Stimulated activated CD8-positive, alpha-beta memory T cell treated with anti-CD3 and anti-CD28 coated beads, Interleukin-4, amount 100 ng/mL, for 1 hour (primary cell): ENCODE measurements around the gene IL6ST.
"Not testable (repeated sequence)": the region's sequence is repeated elsewhere in the genome, so short reads cannot be mapped to it uniquely, and the experiment has no call there.

ENCODE experiments used
- DNase-seq, 2 donors: peaks; one replicate each; pipeline ENCODE4 v3.0.0-alpha.2; 2020; ENCODE audit warnings: low read depth in 2 of 2, low spot score in 1 of 2

Gene IL6ST

DNA sequence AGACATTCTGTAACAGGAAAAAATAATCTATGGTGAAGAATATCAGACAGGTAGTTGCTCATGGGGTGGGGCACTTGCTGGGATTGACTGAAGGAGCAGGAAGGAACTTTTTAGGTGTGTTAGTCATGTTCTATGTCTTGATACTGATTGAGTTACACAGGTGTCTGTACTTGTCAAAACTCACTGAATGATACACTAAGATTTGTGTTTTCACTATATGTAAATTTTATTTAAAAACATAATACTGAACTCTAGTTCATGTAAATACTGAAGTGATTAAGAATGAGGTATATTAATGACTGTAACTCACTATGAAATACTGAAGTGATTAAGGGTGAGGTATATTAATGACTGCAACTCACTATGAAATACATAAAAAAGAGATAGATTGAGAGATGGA, 28.5 kb downstream of the IL6ST start:
- no peak for DNase-seq

DNA sequence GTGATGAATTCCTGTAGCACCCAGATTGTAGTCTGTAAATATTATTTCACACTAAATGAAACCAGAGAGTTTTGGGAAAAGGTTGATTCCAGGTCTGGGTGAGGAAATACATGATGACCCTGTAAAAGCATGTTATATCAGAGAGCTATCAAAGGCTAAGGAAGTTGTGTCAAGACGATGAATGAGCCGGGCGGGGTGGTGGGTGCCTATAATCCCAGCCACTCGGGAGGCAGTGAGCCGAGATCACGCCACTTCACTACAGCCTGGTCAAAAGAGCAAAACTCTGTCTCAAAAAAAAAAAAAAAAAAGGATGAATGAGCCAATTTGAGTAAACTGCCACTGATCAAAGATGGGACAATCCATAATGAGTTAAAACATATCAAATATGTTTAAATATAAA, 29.2 kb downstream of the IL6ST start:
- DNase-seq = no peak

DNA sequence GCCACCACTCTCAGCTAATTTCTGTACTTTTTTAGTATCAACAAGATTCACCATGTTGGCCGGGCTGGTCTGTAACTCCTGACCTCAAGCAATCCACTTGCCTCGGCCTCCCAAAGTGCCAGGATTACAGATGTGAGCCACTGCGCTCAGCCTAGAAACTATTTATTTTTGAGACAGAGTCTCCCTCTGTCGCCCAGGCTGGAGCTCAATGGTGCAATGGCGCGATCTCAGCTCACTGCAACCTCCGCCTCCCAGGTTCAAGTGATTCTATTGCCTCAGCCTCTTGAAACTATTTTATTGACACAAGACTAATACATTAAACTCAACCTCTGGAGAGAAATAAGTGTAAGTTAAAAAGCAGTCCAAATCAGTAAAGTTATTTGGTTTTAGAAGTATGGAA, 34.0 kb downstream of the IL6ST start:
- no peak for DNase-seq

DNA sequence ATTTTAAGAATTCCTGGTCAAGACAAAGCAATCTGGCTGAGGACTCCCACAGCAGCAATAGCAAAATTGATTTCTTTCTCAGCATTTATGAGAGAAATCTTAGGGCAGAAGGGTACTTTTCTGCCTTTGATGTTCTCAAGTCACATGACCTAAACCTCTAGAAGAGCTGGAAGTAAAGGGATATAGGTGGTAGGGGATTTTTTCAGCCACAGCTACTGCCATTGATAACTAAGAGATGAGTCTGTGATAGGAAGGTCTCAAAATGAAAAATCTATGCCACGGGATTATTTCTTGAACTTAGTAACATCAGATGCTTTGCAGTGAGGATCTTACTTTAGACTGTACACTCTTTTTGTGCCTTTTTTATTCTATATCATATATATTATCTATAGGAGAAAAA, 35.6 kb downstream of the IL6ST start:
- DNase-seq = no peak

DNA sequence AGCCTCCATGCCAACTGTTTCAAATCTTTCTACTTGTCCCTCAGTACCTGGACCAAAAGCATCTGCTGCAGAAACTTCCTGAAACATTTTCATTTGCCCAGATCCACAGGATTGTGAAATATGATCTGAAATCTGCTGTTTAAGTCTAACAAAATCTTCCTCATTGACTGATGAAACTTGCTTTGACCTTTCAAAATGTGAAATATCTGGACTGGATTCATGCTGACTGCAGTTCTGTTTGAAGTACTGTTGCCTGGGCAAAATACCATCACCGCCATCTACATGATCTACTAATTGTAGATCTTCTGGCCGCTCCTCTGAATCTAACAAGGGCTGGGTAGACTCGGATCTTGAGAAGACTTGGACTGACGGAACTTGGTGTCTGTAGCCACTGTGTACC, 53.6 kb downstream of the IL6ST start:
- not testable (repeated sequence) for DNase-seq

DNA sequence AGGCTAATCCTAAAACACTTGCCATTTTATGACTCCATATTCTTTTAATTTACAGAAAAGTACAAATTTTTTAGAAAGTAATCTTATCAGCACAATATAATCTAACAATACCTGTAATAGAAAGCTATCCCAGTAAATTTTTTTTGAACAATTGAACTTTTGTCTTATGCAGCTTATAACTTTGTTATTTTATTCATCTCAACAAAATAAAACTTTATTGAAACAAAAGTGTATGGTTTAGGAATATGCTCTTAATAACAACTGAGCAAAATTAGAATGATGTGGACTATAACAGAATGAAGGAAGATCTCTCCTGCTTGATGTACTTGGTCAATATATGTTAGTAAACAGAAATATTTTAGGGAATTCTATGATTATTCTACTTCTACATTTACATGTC, 57.2 kb downstream of the IL6ST start:
- not testable (repeated sequence) for DNase-seq

DNA sequence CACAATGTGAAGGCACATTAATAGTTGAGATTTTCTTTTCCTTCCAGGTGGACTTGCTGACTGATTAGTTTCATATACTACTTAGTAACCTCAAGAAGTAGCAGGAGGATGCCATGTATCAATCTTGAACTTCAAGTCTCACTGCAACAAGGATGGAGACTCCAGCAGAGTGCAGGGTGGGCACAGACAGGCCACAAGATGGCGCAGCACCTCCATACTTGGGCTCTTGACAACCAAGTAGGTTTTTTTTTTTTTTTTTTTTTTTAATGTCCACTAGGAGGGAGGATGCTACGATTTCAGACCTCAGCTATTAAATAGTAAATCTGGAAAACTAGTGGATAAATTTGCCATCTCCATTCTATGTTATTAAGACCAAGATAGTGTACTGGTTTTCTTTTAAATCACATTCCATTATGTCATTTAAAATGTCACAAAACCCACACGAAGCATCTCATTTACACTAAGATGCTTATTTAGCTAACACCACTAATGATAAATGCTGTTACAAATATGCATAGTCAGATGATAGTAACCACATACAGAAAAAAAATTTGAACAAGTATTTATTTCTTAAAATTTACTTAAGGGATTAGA, 58.6 kb downstream of the IL6ST start:
- peak; percentile 41 to 62 for DNase-seq

DNA sequence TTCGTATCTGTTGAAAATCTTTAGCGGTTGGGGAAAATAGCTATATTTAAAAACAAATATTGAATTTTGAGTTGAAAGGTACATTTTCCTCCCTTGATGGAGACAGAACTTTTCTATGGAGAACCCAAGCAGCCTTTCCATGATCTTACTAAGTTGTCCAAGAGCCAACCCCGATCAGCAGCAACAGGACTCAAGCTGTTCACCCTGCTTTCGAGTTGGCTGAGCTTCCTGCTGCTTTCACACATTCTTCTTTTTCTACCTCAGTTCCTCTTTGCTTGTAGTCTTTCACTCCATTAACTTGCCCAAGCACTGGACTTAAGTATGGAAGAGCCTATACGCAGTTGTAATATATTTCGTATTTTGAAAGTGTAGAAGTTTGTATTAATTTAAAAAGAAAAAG, 59.4 kb downstream of the IL6ST start:
- DNase-seq = no peak

DNA sequence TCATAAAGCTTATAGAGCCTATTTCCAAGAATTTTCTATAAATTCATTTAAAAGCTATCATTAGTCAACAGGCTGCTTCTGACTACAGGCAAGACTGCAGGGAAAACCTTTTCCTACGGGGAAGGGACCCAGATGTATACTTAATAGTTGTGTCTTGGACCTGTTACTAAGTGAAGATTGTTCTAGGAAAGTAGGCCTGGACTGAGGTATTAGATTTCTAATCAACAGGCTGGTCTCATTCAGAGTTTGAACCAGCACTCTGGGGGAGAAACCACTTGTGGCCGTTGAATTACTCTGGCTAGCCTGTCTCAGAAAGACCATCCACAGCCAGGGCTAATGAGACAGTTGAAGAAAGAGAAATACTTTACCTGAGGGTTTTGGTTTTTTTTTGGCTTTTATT, 60.0 kb downstream of the IL6ST start:
- no peak for DNase-seq

DNA sequence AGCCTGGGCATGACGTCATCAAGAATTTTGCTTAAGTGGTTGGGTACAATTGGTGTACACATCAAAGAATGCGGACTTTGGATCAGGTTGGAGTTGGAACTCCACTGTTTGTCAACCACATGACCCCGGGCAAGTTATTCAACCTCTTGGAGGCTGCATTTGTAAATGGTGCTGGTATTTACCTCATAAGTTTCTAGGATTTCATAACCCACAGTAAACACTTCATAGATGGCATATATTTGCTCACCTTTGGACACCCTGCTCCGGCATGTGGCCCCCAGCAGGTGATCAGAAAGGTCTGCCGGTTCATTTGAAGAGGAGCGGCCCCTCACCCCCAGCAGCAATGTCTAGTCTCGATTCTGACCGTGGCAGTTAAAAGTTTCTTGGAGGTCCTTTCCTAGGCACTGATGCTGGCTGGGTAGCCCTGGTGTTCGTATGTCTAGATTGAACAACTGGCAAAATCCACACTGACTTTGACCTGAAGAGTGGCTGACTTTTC, 60.6 kb downstream of the IL6ST start:
- no peak for DNase-seq

DNA sequence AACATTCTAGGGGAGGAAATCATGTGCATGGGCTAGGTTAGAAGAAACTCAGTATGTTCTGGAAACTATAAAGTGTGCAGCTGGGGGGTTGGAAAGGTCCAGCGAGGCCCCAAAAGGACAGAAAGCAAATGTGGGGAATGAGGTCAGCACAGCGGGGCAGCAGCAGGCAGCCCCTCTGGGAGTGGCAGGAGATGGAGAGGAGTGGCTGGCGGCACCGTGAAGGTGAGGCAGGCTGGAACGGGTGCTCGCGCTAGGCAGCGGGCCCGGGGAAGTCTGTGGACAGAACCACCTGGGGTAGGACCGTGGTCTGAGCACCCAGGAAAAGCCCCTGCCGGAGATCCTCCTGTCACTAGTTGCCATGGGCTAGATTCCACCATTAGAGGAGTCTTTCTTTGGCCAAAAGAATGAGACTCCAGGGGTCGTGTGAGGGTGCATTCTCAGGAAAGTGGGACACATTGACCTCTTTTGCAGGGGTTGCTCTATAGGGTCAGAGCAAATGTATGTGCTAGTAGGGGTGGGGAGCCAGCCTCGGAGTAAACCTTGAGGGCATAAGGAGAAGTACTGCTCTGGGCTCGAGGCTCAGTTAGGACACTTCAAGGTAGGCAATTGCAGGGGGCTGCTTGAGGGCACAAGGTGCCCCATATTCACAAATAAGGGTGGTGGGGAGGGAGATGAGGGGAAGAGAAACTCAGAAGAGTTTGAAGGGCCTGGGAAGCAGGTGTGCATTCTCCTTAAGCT, 61.2 kb downstream of the IL6ST start:
- DNase-seq = no peak

DNA sequence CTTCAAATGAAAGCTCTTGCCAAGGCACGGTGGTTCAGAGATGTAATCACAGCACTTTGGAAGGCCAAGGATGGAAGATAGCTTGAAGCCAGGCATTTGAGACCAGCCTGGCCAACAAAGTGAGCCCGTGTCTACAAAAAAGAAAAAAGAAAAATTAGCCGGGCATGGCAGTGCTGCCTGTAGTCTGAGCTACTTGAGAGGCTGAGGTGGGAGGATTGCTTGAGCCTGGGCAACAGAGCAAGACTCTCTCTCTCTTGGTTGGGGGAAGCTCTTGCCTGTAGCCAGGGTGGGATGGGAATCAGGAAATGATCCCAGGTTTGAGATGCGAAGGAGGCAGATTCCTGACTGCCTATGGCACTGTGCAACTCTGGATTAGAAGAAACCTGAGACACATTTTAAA, 62.1 kb downstream of the IL6ST start:
- DNase-seq = no peak

DNA sequence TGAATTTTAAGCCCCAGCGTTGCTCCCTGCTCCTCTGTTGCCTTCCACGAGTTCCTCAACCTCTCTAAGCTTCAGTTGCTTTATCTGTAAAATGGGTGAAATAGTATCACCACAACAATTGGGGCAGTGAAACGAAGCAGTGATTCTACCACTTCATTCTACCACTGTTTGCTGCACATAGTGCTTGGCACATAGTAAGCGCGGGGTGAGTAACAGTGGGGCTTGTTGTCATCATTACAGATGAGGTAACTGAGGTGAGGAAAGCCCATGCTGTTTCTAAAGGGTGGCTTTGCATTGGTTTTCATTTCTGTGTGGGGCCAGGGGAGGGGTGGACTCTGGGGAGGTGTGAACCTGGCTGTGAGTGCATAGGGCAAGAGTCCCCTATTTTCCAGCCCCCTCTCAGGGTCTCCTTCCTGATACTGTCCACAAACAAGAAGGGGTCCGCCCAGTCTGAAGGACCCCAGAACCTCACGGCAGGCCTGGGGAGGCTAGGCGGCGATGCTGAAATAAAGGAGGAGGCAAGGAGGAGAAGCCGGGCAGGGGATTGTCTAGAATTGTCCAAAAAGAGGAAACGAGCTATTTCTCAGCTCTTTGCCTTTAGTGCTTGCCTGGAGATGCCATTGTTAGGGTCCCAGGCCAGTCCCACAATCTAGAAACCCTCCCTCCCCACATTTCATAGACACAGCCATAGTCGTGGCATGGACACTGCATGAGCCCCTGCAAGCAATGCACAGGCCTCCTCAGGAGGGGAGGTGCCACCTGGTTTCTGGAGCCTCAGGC, 65.6 kb downstream of the IL6ST start:
- DNase-seq = no peak

DNA sequence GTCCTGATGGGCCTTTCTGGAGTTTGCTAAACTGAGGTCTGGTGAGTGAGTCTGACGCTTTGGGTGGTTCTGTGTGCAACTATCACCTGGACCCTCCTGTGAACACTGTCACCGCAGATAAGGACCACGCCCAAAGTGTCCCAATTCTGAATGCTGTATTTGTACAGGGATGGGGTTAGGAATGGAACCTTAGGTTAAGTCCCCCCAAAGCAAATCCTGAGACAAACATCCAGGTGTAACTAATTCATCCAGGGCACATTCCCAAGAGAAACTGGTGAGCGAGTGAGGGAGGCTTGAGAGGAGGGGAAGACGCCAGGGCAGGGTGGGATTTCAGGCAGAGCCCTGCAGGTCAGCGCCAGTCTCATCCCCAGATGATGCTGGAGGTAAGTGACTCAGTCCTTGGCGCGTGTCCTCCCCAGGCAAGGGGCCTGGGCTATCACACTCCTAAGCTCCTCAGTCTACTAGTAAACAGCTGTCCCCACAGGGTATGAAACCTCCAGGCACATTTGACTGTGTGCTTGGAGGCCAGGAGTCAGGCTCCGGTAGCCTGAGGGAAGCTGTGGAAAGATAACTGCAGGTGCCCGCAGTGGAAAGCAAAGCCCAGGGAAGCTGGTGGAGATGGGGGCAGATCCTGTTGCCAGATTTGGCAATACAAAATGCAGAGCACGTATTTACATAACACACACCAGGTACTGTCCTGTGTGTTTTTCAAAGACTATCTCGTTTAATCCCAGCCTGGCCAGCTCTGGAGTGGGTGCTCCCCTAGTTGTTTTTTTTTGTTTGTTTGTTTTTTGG, 66.7 kb downstream of the IL6ST start:
- DNase-seq = no peak

DNA sequence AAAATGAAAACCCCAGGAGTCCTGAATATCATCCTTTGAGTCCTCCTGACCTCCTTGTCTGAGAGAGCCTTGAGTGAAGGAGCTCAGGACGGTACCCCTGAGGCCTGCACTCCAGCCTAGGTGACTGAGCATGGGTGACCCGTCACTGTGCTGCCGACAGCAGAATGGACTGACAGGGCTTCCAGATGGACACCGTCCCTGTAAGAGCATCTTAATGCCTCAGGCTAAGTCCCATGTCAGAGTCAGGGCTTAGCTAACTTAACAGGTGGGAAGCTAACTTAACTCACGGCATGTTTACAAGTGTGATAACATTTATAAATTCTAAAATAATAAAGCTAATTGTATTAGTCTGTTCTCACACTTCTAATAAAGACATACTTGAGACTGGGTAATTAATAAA, 68.3 kb downstream of the IL6ST start:
- DNase-seq = no peak

DNA sequence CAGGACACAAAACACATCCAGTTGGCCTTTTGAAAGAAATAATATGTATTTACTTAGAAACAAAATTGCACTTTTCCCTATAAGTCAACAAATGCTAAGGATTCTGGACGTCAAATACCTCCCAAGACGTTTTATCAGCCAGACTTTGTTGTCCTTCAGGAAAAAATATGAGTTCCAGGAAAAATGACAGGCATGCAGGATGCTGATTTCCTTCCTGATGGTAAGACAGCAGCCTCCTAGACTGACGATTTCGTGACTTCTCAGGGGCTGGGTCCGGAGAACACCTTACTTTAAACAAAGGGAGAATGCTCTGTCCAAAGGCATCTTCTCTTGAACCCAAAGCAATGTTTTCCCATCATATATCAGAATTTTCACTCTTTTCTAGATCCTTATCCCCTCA, 69.1 kb downstream of the IL6ST start:
- DNase-seq = no peak

DNA sequence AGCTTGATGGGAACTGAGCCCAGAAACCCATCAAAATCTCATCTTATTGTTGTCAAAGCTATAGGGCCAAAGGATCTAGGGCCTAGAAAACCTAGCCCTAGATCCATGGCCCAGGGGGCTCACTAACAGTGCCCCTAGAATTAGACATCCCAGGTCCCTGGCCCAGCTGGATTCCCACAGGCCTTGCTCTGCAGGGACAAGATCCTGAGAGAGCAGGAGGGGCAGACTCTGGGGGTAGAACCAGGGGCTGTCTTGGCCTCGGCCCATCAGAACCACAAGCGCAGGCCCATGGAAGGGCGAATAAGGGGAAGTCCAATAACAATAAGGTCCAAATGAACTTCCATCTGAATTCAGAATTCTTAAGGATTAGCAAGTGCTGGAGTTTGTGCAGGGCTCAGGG, 69.6 kb downstream of the IL6ST start:
- DNase-seq = no peak

DNA sequence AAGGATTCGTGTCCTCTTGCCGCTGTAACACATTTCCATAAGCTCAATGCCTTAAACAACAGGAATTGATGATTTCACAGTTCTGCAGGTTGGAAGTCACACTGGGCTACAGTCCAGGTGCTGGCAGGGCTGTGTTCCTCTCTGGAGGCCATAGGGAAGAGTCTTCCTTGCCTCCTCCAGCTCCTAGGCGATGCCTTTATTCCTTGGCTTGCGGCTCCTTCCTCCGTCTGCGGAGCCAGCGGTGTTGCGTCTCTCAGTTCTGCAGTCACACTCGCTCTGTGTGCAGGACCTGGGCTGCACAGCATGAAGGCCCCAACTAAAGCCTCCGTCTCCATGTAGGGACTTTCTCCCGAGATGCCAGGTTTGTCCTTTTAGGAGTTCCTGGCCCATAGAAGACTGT, 70.0 kb downstream of the IL6ST start:
- DNase-seq = no peak

DNA sequence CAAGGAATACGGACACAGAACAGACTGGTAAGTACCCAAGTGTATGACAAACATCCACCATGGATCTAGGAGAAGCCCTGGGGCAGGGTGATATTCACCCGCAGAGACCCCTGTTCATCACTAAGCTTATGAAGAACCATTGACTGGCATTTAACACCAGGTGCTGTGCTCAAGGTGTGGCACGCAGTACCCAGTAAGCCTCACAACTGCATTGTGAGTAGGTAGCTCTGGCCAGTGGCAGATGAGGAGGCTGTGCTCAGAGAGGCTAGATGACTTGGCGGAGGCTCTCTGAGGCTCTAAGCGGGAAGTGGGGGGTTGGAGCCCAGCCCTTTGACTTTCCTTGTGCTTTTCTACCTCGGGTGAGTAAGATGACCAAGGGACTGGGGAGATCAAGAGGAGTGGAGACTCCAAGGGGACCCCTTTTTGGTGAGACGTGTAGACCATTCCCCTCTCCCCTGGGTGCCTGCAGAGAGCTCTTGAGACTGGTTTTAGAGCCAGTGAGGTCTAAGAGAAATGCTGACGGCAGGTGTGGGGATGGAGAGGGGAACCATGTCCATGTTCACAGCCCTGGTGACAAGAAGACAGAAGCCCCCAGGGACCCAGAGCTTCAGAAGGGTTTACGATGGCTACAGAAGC, 70.8 kb downstream of the IL6ST start:
- DNase-seq = no peak

DNA sequence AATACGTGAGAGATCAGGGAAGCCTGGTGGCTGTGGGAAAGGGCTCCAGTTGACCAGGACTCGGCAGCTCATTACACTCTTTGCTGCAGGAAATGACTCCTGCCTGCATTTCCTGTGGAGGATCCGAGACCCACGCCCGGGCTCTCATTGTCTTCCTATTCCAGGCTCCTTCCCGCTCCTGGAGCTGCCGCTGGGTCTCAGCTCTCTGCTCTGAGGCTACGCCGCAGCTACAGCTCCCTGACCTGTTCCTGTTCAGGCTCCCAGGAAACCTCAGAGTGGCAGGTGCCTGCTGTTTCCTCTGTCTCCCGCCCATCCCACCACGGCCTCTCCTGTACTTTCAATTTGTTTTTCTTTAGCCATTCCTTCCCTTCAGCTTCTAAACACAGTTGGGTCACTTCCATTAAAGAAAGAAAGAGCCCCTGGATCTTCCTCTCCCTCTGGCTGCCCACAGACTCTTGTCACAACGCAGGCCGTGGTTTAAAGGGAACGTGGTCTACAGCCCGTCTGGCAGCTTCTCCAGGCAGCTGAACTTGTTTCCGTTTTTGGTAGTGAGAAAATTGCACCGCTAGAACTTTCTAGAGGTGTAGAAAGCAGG, 71.5 kb downstream of the IL6ST start:
- no peak for DNase-seq

DNA sequence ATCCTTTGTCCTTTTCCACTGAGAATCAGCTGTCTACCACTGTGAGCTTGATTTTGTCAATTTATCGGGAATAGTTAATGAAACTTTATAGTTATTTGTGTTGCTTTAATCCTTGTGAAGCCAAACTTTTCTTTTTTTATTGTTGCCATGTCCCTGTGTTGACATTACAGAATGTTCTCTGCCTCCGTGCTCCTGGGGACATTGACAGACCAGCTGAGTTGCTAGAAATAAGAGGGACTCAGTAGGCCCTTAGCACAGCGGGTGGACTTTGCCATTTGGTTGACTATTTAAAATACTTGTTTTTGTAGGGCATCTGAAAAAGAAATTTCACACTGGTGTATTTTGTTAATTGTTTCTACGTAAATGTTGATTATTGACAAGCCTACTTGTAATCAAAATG, 73.1 kb downstream of the IL6ST start:
- no peak for DNase-seq
